Sigmoid colon (tissue), 7 donors: Measurements from ENCODE around the gene MT1A. TPM values are rescaled to one million over a fixed set of nuclear protein-coding genes. Genes with fewer than 3 reads are reported as not detected.
"Not testable (repeated sequence)": the region's sequence is repeated elsewhere in the genome, so short reads cannot be mapped to it uniquely, and the experiment has no call there.

Source experiments
- DNase-seq: peaks from one replicate; pipeline ENCODE4 v3.0.0-alpha.2; 2019
- H3K27ac ChIP-seq, 4 donors: fragments of 200-600 bp; sonication (generic); one replicate each; pipeline ENCODE4 v1.5.1; 2016 to 2019; ENCODE audit warnings: mild to moderate bottlenecking in 1 of 4
- H3K27me3 ChIP-seq, 3 donors: fragments of 200-600 bp; sonication (generic); one replicate each; pipeline ENCODE4 v1.5.1; 2019; ENCODE audit warnings: mild to moderate bottlenecking in 1 of 3
- H3K36me3 ChIP-seq, 4 donors: fragments of 200-600 bp; sonication (generic); one replicate each; pipeline ENCODE4 v1.5.1; 2016 to 2019
- H3K4me1 ChIP-seq, 4 donors: fragments of 200-600 bp; sonication (generic); one replicate each; pipeline ENCODE4 v1.5.1; 2017 to 2019
- H3K4me3 ChIP-seq, 4 donors: fragments of 200-600 bp; sonication (generic); one replicate each; pipeline ENCODE4 v1.5.1; 2017 to 2019; ENCODE audit warnings: mild to moderate bottlenecking in 2 of 4, moderate library complexity in 1 of 4
- H3K9me3 ChIP-seq, 4 donors: fragments of 200-600 bp in 3 of 4; sonication (generic) in 3 of 4; one replicate each; pipeline versions ENCODE4 v1.5.1 to v1.6.1; 2013 to 2019
- CTCF ChIP-seq, 4 experiments: fragments of 450-650 bp in 3 of 4; fragments of 200-600 bp in 1 of 4; IDR thresholded peaks; one replicate each; pipeline ENCODE4 v1.5.1; 2016 to 2019; ENCODE audit warnings: antibody characterized with exemption in 4 of 4, mild to moderate bottlenecking in 3 of 4, moderate library complexity in 2 of 4
- EP300 ChIP-seq, 4 donors: sonication (generic); formaldehyde crosslinking; IDR thresholded peaks; one replicate each; pipeline ENCODE4 v1.6.1; 2017; ENCODE audit warnings: antibody characterized with exemption in 4 of 4
- POLR2A ChIP-seq, 2 donors: fragments of 450-650 bp; IDR thresholded peaks; one replicate each; pipeline ENCODE4 v1.6.1; 2016; ENCODE audit warnings: antibody characterized with exemption in 2 of 2, mild to moderate bottlenecking in 2 of 2, moderate library complexity in 2 of 2
- POLR2AphosphoS5 ChIP-seq, 4 donors: sonication (generic); formaldehyde crosslinking; IDR thresholded peaks; one replicate each; pipeline ENCODE4 v1.6.1; 2017; ENCODE audit warnings: antibody characterized with exemption in 4 of 4
- WGBS, 2 donors: extraction: QIAGEN DNeasy Blood & Tissue Kit; methylation state at CpG; one replicate each; pipeline ENCODE4 v1.1.7; 2013; 5-methylcytosine and 5-hydroxymethylcytosine counted together
- intact Hi-C: fragments of 100-400 bp; cut with DNase I; formaldehyde crosslinking; loops from one replicate; pipeline ENCODE4 v1.15.1; 2023
- polyA plus RNA-seq, 3 donors: library from polyadenylated mRNA; stranded (reverse); fragments of 200-250 nt; gene quantifications; one replicate each; pipeline ENCODE4 v1.2.3, GENCODE V29; 2013
- total RNA-seq, 4 donors: library from RNA; depleted of rRNA; stranded (reverse); fragments of >200 nt; gene quantifications; one replicate each; pipeline ENCODE4 v1.1.0, GENCODE V29; 2016
- donor health status: healthy with polysubstance abuse.
- donor health status: Bipolar disorder and iron deficiency.
- donor health status: healthy.

Gene MT1A
- total and polyA plus RNA-seq, 7 donors = 13.9 to 63.4 (median 30.3) TPM; not detected in 2

DNA sequence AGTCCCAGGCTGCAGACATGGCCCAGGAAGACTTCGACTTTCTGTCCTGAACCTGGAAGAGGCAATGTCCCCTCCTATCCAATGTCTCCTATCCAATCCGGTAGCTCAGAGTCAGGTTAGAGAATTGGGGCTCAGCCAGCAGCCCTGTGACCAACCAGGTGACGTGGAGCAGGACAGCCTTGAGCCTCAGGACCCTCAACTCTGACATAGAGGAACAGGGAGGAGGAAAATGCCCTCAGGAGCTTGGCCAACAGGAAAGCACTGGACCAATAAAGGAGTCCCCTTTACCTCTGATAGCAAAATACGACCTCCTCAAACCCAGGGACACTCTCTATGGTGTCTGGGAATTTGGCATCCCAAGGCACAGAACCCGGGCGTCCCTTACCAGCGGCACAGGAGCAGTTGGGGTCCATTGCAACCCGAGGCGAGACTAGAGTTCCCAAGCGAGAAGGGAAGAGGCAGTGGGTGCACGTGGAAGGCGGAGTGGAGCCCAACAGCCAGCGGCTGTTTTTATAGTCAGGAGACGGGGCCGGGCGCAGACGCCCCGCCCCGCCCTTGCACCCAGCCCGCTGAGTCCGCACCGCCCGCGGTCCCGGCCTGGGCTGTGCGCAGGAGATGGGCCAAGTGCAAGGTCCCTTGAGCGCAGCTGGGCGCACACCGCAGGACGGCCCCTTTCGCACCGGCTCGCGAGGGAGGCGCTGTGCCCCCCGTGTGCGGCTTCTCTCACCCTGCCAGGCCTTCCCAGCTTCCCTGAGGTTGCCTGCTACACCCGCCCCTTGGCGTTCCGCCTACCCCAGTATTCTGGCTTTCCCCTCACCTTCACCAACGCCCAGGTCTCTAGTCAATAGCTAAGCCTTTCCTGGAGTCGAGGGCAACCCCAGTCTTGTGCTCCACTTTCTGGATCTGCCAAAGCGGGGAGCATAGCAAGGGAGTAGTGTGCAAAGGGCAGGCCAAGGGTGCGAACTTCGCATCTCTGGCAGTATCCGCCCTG lies 29.4 kb downstream of the MT1A start, which contains the start of gene MT1G:
TSS of gene MT1G (minus strand) at position 485 of the 991 bp plus-strand sequence. CDS start at position 413, 72 bp downstream.
- Histone ChIP-seq H3K4me1 (peaks cover 0 to 21% (median 15%) of the 10 kb centered on the region in 4 donors), H3K9me3 (no peaks in the 10 kb centered on the region), H3K4me3 (peak within 1 kb of the TSS in 2 of 4 donors; percentile 9 to 15), H3K27me3 (peaks cover 12 to 99% (median 75%) of the 10 kb centered on the region in 3 donors), H3K36me3 (no peaks in the 10 kb centered on the region), H3K27ac (no peak within 1 kb of the TSS)
- DNase-seq = peak; percentile 80
- intact Hi-C loops = no loop called here
- TF ChIP-seq EP300 (IDR thresholded peaks at IDR 0.05) (no peak), POLR2A (IDR thresholded peaks at IDR 0.05) (peak in 1 of 2 donors; percentile 38), CTCF (IDR thresholded peaks at IDR 0.05) (no peak), POLR2AphosphoS5 (IDR thresholded peaks at IDR 0.05) (peak in 3 of 4 donors; percentile 34 to 44 (median 38))
- 9 to 10% methylated on average over 46 of the region's 46 CpGs for WGBS, 2 donors

- intact Hi-C loops = no loop called here
- no peak for DNase-seq
- Histone ChIP-seq H3K4me3 (no peak within 1 kb of the TSS), H3K36me3 (no peaks in the 10 kb centered on the region), H3K4me1 (peaks cover 0 to 17% (median 11%) of the 10 kb centered on the region in 4 donors), H3K27me3 (peaks cover 8 to 99% (median 65%) of the 10 kb centered on the region in 3 donors), H3K9me3 (no peaks in the 10 kb centered on the region), H3K27ac (no peak within 1 kb of the TSS)
- WGBS, 2 donors = 12 to 13% methylated on average over 38 of the region's 38 CpGs
- TF ChIP-seq CTCF (IDR thresholded peaks at IDR 0.05) (no peak), EP300 (IDR thresholded peaks at IDR 0.05) (no peak), POLR2A (IDR thresholded peaks at IDR 0.05) (no peak), POLR2AphosphoS5 (IDR thresholded peaks at IDR 0.05) (no peak)
Measured at GRCh38 chr16:56669005-56669839, 30.8 kb downstream of the MT1A start, which contains the start of gene MT1H. Gene MT1H, plus strand, starts transcription at chr16:56669814. Its CDS starts 71 bp downstream, at chr16:56669885.

DNA sequence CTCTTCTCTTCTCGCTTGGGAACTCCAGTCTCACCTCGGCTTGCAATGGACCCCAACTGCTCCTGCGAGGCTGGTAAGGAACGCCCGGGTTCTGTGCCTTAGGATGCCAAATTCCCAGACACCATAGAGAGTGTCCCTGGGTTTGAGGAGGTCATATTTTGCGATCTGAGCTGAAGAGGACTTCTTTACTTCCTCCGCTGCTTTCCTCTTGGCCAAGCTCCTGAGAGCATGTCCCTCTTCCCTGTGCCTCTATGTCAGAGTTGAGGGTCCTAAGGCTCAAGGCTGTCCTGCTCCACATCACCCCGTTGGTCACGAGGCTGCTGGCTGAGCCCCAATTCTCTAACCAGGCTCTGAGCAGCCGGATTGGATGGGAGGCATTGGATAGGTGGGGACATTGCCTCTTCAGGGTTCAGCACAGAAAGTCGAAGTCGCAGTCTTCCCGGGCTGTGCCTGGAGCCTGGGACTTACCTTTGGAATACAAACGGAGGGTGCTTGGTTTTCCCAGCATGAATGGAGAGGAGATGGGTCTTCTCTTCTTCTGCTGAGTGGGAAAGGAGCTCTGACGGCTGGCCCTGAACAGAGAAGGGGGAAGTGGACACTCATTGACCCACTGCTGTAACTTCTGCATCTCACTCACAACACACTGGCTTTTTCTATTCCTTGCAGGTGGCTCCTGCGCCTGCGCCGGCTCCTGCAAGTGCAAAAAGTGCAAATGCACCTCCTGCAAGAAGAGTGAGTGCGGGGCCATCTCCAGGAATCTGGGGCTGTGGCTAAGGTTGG lies 31.6 kb downstream of the MT1A start:
- DNase-seq = no peak
- H3K9me3 ChIP-seq = no peaks in the 10 kb centered on the region
- H3K4me1 ChIP-seq = peaks cover 0 to 17% (median 11%) of the 10 kb centered on the region in 4 donors
- H3K27ac ChIP-seq = no peak overlapping the region
- H3K4me3 ChIP-seq = no peak overlapping the region
- 19 to 38% methylated on average over 19 of the region's 19 CpGs for WGBS, 2 donors
- no peaks in the 10 kb centered on the region for H3K36me3 ChIP-seq
- intact Hi-C loops = no loop called here
- no peak for TF ChIP-seq POLR2AphosphoS5 (IDR thresholded peaks at IDR 0.05)
- no peak for TF ChIP-seq EP300 (IDR thresholded peaks at IDR 0.05)
- peaks cover 4 to 99% (median 60%) of the 10 kb centered on the region in 3 donors for H3K27me3 ChIP-seq

DNA sequence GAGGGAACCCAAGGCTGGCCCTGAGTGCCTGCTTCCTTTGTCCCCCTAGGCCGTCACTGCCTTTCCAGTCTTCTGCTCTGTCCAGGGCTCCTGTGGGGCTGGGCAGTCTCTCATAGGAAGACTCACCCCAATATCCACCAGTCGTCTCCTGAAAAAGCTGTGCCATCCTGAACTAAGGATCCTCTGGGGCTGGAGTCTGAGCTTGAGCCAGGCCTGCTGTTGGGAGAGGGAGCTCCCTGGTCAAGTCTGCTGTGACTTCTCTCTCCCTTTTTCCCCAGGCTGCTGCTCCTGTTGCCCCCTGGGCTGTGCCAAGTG lies 32.1 kb downstream of the MT1A start:
- TF ChIP-seq POLR2AphosphoS5 (IDR thresholded peaks at IDR 0.05) (no peak), POLR2A (IDR thresholded peaks at IDR 0.05) (no peak), CTCF (IDR thresholded peaks at IDR 0.05) (no peak), EP300 (IDR thresholded peaks at IDR 0.05) (no peak)
- H3K27me3 ChIP-seq = peaks cover 6 to 99% (median 61%) of the 10 kb centered on the region in 3 donors

DNA sequence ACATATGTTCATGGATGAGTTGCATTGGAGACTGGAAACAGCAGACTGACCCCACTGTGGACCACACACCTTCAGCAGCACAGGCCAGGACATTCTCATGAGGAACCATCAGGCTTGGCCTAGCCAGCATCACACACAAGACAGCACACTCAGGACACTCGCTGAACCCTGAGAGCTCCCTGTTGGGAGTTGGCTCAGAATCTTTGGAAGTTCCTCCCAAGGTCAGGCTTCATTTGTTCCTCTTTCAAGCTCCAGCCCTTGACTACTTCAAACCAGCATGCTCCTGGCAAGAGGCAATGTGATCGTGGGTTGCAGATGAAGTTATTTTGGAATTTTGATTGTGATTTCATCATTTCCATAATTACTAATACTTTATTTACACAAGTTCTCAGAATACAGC lies 33.2 kb downstream of the MT1A start:
- DNase-seq, H3K36me3 ChIP-seq, intact Hi-C loops, H3K9me3 ChIP-seq, H3K27ac ChIP-seq, H3K4me3 ChIP-seq: not testable (repeated sequence)
- Histone ChIP-seq H3K27me3 (peaks cover 9 to 99% (median 63%) of the 10 kb centered on the region in 3 donors), H3K4me1 (peaks cover 0 to 26% (median 21%) of the 10 kb centered on the region in 4 donors)
- 75 to 88% methylated on average over 2 of the region's 2 CpGs for WGBS, 2 donors

More for the DNA sequence above, 32.1 kb downstream of the MT1A start:
- H3K9me3 ChIP-seq = no peaks in the 10 kb centered on the region
- H3K27ac ChIP-seq = no peak overlapping the region
- intact Hi-C loops = no loop called here
- DNase-seq = no peak
- no peaks in the 10 kb centered on the region for H3K36me3 ChIP-seq
- H3K4me1 ChIP-seq = peaks cover 0 to 19% (median 13%) of the 10 kb centered on the region in 4 donors
- 58 to 89% methylated on average over 2 of the region's 2 CpGs for WGBS, 2 donors
- no peak overlapping the region for H3K4me3 ChIP-seq

GRCh38 chr16:56672171-56672570 lies 33.7 kb downstream of the MT1A start:
- DNase-seq, H3K9me3 ChIP-seq, H3K27ac ChIP-seq, H3K4me3 ChIP-seq, intact Hi-C loops, H3K36me3 ChIP-seq: not testable (repeated sequence)
- WGBS, 2 donors = 76 to 88% methylated on average over 3 of the region's 3 CpGs
- Histone ChIP-seq H3K27me3 (peaks cover 9 to 99% (median 61%) of the 10 kb centered on the region in 3 donors), H3K4me1 (peaks cover 0 to 26% (median 21%) of the 10 kb centered on the region in 4 donors)
